Subcutaneous abdominal adipose tissue (tissue), 5 donors: Measurements from ENCODE around the gene RACGAP1.

Experiments
- H3K27ac ChIP-seq: one replicate; pipeline ENCODE4 v1.7.0; 2013; ENCODE audit warnings: low read depth, mild to moderate bottlenecking, inconsistent platforms, low read length, moderate library complexity
- H3K27me3 ChIP-seq, 5 donors: one replicate each; pipeline ENCODE4 v1.7.0; 2013; ENCODE audit warnings: low read length in 5 of 5, inconsistent platforms in 1 of 5; ENCODE audit not compliant: control insufficient read depth in 5 of 5, insufficient read depth in 4 of 5
- H3K36me3 ChIP-seq, 5 donors: one replicate each; pipeline ENCODE4 v1.7.0; 2013; ENCODE audit warnings: low read length in 5 of 5; ENCODE audit not compliant: control insufficient read depth in 5 of 5, insufficient read depth in 5 of 5
- H3K4me1 ChIP-seq, 5 donors: one replicate each; pipeline ENCODE4 v1.7.0; 2013; ENCODE audit warnings: low read length in 5 of 5, mild to moderate bottlenecking in 3 of 5, moderate library complexity in 1 of 5; ENCODE audit not compliant: control insufficient read depth in 5 of 5, insufficient read depth in 5 of 5
- H3K4me3 ChIP-seq, 5 donors: one replicate each; pipeline ENCODE4 v1.7.0; 2013; ENCODE audit warnings: low read length in 5 of 5, low read depth in 1 of 5
- H3K9ac ChIP-seq, 5 donors: one replicate each; pipeline ENCODE4 v1.7.0; 2013; ENCODE audit warnings: low read length in 5 of 5, mild to moderate bottlenecking in 4 of 5, moderate library complexity in 3 of 5
- H3K9me3 ChIP-seq, 5 donors: one replicate each; pipeline ENCODE4 v1.7.0; 2013; ENCODE audit warnings: low read length in 5 of 5; ENCODE audit not compliant: control insufficient read depth in 5 of 5
- donor health status: healthy.
- donor health status: healthy.
- donor health status: healthy.
- donor health status: healthy.
- donor health status: healthy.

Gene RACGAP1

GRCh38 chr12:49945394-49946080 is 79.8 kb downstream of the RACGAP1 start:
- Histone ChIP-seq H3K9me3 (no peaks in the 10 kb centered on the region), H3K27ac (no peak overlapping the region), H3K27me3 (peaks cover 0 to 3% (median 0%) of the 10 kb centered on the region in 5 donors), H3K4me1 (peaks cover 0 to 14% (median 8%) of the 10 kb centered on the region in 5 donors), H3K9ac (peak overlapping the region in 2 of 5 donors; percentile 16 to 35), H3K4me3 (peak overlapping the region; percentile 25 to 51 (median 39)), H3K36me3 (no peaks in the 10 kb centered on the region)

- no peaks in the 10 kb centered on the region for H3K9me3 ChIP-seq
- H3K27me3 ChIP-seq: peaks cover 0 to 3% (median 0%) of the 10 kb centered on the region in 5 donors
- H3K36me3 ChIP-seq: no peaks in the 10 kb centered on the region
- H3K27ac ChIP-seq: no peak overlapping the region
- peak overlapping the region in 1 of 5 donors; percentile 47 for H3K4me3 ChIP-seq
- peaks cover 0 to 10% (median 7%) of the 10 kb centered on the region in 5 donors for H3K4me1 ChIP-seq
- no peak overlapping the region for H3K9ac ChIP-seq
These were observed 80.6 kb downstream of the RACGAP1 start for GRCh38 chr12:49944718-49945117.

- H3K27ac ChIP-seq: no peak overlapping the region
- no peaks in the 10 kb centered on the region for H3K9me3 ChIP-seq
- H3K36me3 ChIP-seq: no peaks in the 10 kb centered on the region
- H3K27me3 ChIP-seq: peaks cover 0 to 3% (median 0%) of the 10 kb centered on the region in 5 donors
- H3K9ac ChIP-seq: no peak overlapping the region
- H3K4me3 ChIP-seq: no peak overlapping the region
- H3K4me1 ChIP-seq: peaks cover 0 to 10% (median 7%) of the 10 kb centered on the region in 5 donors
These were observed 81.2 kb downstream of the RACGAP1 start for GRCh38 chr12:49944046-49944445.

GRCh38 chr12:49943625-49943960 is 81.7 kb downstream of the RACGAP1 start:
- Histone ChIP-seq H3K9ac (no peak overlapping the region), H3K36me3 (no peaks in the 10 kb centered on the region), H3K4me1 (peaks cover 0 to 9% (median 7%) of the 10 kb centered on the region in 5 donors), H3K27ac (no peak overlapping the region), H3K9me3 (no peaks in the 10 kb centered on the region), H3K27me3 (peaks cover 0 to 3% (median 0%) of the 10 kb centered on the region in 5 donors), H3K4me3 (no peak overlapping the region)

GRCh38 chr12:49942921-49943624 is 82.2 kb downstream of the RACGAP1 start:
- Histone ChIP-seq H3K9ac (no peak overlapping the region), H3K4me3 (no peak overlapping the region), H3K27ac (no peak overlapping the region), H3K4me1 (peaks cover 0 to 8% (median 7%) of the 10 kb centered on the region in 5 donors), H3K36me3 (no peaks in the 10 kb centered on the region), H3K9me3 (no peaks in the 10 kb centered on the region), H3K27me3 (peaks cover 0 to 3% (median 0%) of the 10 kb centered on the region in 5 donors)

GRCh38 chr12:49942512-49942893 is 82.8 kb downstream of the RACGAP1 start:
- no peak overlapping the region for H3K9ac ChIP-seq
- H3K4me3 ChIP-seq: no peak overlapping the region

GRCh38 chr12:49941556-49942511 is 83.5 kb downstream of the RACGAP1 start:
- no peak overlapping the region for H3K4me3 ChIP-seq
- H3K9me3 ChIP-seq: no peaks in the 10 kb centered on the region
- H3K9ac ChIP-seq: no peak overlapping the region
- peaks cover 0 to 3% (median 0%) of the 10 kb centered on the region in 5 donors for H3K27me3 ChIP-seq
- no peak overlapping the region for H3K27ac ChIP-seq
- no peaks in the 10 kb centered on the region for H3K36me3 ChIP-seq
- peaks cover 0 to 12% (median 7%) of the 10 kb centered on the region in 5 donors for H3K4me1 ChIP-seq

More at GRCh38 chr12:49942512-49942893, 82.8 kb downstream of the RACGAP1 start:
- Histone ChIP-seq H3K36me3 (no peaks in the 10 kb centered on the region), H3K27me3 (peaks cover 0 to 3% (median 0%) of the 10 kb centered on the region in 5 donors), H3K9me3 (no peaks in the 10 kb centered on the region), H3K4me1 (peaks cover 0 to 12% (median 7%) of the 10 kb centered on the region in 5 donors), H3K27ac (no peak overlapping the region)

GRCh38 chr12:49939707-49940106 is 85.6 kb downstream of the RACGAP1 start:
- peaks cover 0 to 4% (median 0%) of the 10 kb centered on the region in 5 donors for H3K4me1 ChIP-seq

GRCh38 chr12:49939307-49939706 is 86.0 kb downstream of the RACGAP1 start:
- Histone ChIP-seq H3K9ac (no peak overlapping the region), H3K4me3 (no peak overlapping the region), H3K27me3 (peaks cover 0 to 3% (median 0%) of the 10 kb centered on the region in 5 donors), H3K27ac (no peak overlapping the region), H3K9me3 (no peaks in the 10 kb centered on the region), H3K4me1 (peaks cover 0 to 4% (median 0%) of the 10 kb centered on the region in 5 donors), H3K36me3 (no peaks in the 10 kb centered on the region)

More at GRCh38 chr12:49939707-49940106, 85.6 kb downstream of the RACGAP1 start:
- no peak overlapping the region for H3K27ac ChIP-seq
- no peak overlapping the region for H3K9ac ChIP-seq
- H3K4me3 ChIP-seq: no peak overlapping the region
- peaks cover 0 to 3% (median 0%) of the 10 kb centered on the region in 5 donors for H3K27me3 ChIP-seq
- no peaks in the 10 kb centered on the region for H3K36me3 ChIP-seq
- H3K9me3 ChIP-seq: no peaks in the 10 kb centered on the region
